ENCODE results near the gene EIF1AD. TPM values are rescaled to one million over a fixed set of nuclear protein-coding genes. Genes with fewer than 3 reads are reported as not detected.

EIF1AD gene
- total and polyA plus RNA-seq, 9 of the 15 experiments (the other 6 are each of a cell fraction or from before 2014, with no cell fraction given), result 50.1 to 98.8 (median 58.7) TPM

- Histone ChIP-seq H3K36me3 (ENCODE audit: control insufficient read depth, insufficient read depth, low read length) (peaks cover 32% of the 10 kb centered on the region; the same call in 2 of the 3 replicates), H3K9me1 (ENCODE audit: control insufficient read depth, insufficient read depth, low read length) (peaks cover 3% of the 10 kb centered on the region), H3K9me3 (replicated peaks; ENCODE audit: control insufficient read depth, insufficient read depth, low read depth, low read length) (no peaks in the 10 kb centered on the region), H2AFZ (ENCODE audit: low read depth, low read length) (peak within 1 kb of the TSS; percentile 96), H3K4me1 (replicated peaks in 1 of 2; ENCODE audit: control insufficient read depth in 2 of 2, insufficient read depth in 2 of 2, low read length in 2 of 2) (peaks cover 12 to 41% of the 10 kb centered on the region in 2 experiments; a peak in 4 of 5 replicates), H3K9ac (ENCODE audit: insufficient read depth in 1 of 2, low read depth in 2 of 2, low read length in 2 of 2) (peak within 1 kb of the TSS; percentile 96 to 98), H3K4me3 (peak within 1 kb of the TSS; percentile 100), H3K4me2 (ENCODE audit: insufficient read depth, low read length) (peak within 1 kb of the TSS; percentile 98), H3K27ac (ENCODE audit: extremely low read depth, low read depth, low read length) (peak within 1 kb of the TSS; percentile 96), H3K79me2 (ENCODE audit: control insufficient read depth, insufficient read depth, low read length) (peaks cover 35% of the 10 kb centered on the region), H4K20me1 (replicated peaks; ENCODE audit: control insufficient read depth, insufficient read depth, low read length) (0 out of 2 replicates have a peak, but pooled peaks cover 2% of the 10 kb centered on the region), H3K27me3 (ENCODE audit: control insufficient read depth in 2 of 2, insufficient read depth in 2 of 2, low read length in 2 of 2) (no peaks in the 10 kb centered on the region)
- FAIRE-seq (peak; percentile 98), DNase-seq (ENCODE audit: extremely low read depth in 1 of 4, low spot score in 3 of 4) (peak; percentile 95 to 99 (median 97)), ATAC-seq (peak; percentile 97)
- CTCF ChIA-PET (ENCODE audit: low intra/inter-chr PET ratio), result no interaction called here
- under 1% methylated on average over 89 of the region's 97 CpGs for WGBS (ENCODE audit: insufficient coverage, low coverage, missing lambda C conversion rate)
- intact Hi-C loops (cut with micrococcal nuclease) (loop anchor here (1.0 to 2.0 kb wide), 3 partner anchors 41 to 73 kb away; partner anchors contain the start of genes BANF1, C11orf68, DRAP1 and EIF1AD), in situ Hi-C loops (cut with MboI) (no loop called here)
- POLR2A ChIA-PET, result interaction anchor here (0.6 to 2.6 kb wide), 10 partner anchors 8 to 100 kb away, joined by 3 to 17 read pairs (median 4); partner anchors contain the start of genes CCDC85B and FOSL1
- BruUV-seq (replicated peaks), result TSS peak; percentile 97
- TF ChIP-seq KAT7 (CRISPR knock-in tag; IDR thresholded peaks at IDR 0.05; ENCODE audit: borderline replicate concordance) (peak; percentile 92; the same call in 1 of the 2 replicates), ARID3B (CRISPR knock-in tag; IDR thresholded peaks at IDR 0.05; ENCODE audit: borderline replicate concordance) (no peak), ZNF41 (CRISPR knock-in tag; conservative IDR thresholded peaks at IDR 0.05) (no peak), COPS2 (conservative IDR thresholded peaks at IDR 0.05) (no peak), JUNB (CRISPR knock-in tag; conservative IDR thresholded peaks at IDR 0.05) (0 out of 2 replicates have a peak, but pooled peaks have one; percentile 17), ZNF165 (CRISPR knock-in tag; IDR thresholded peaks at IDR 0.05; ENCODE audit: borderline replicate concordance) (peak; percentile 69; the same call in 1 of the 2 replicates), CHD1 (IDR thresholded peaks at IDR 0.05; ENCODE audit: low read length) (peak; percentile 92), ZBTB1 (CRISPR knock-in tag; IDR thresholded peaks at IDR 0.05; ENCODE audit: borderline replicate concordance, low read depth) (no peak), TCF3 (CRISPR knock-in tag; IDR thresholded peaks at IDR 0.05) (no peak), XRCC3 (IDR thresholded peaks at IDR 0.05) (no peak), GTF2A2 (tag; IDR thresholded peaks at IDR 0.05) (no peak), NONO (IDR thresholded peaks at IDR 0.05; ENCODE audit: low read depth in 2 of 2, low read length in 1 of 2) (peak; percentile 33 to 62; a peak in 3 of 4 replicates), THAP12 (CRISPR knock-in tag; IDR thresholded peaks at IDR 0.05) (no peak), ZBTB8A (IDR thresholded peaks at IDR 0.05; ENCODE audit: partially characterized antibody) (no peak), SREBF2 (CRISPR knock-in tag; IDR thresholded peaks at IDR 0.05) (no peak), HCFC1 (IDR thresholded peaks at IDR 0.05; ENCODE audit: low read depth, low read length) (peak; percentile 86), ZNF583 (CRISPR knock-in tag; IDR thresholded peaks at IDR 0.05) (peak; percentile 35; the same call in 1 of the 2 replicates), HNRNPUL1 (IDR thresholded peaks at IDR 0.05; ENCODE audit: low read length) (no peak), ZNF507 (tag; conservative IDR thresholded peaks at IDR 0.05) (no peak)
Observed at GRCh38 chr11:65961267-65962140, 40.5 kb downstream of the EIF1AD start, which contains the start of gene SART1. TSS of gene SART1 (plus strand) at chr11:65961734. CDS start at chr11:65961781, 47 bp downstream.

Data from K562 (cell line).